HCT116 (cell line): ENCODE results near the gene TEKT3. TPM values are rescaled to one million over a fixed set of nuclear protein-coding genes. Genes with fewer than 3 reads are reported as not detected.

Experiments used
- ATAC-seq: fragments of 200-7000 bp; cut with Tn5 transposase; 2 replicates; pipeline ENCODE4 v1.9.1; 2020; ENCODE audit warnings: mild to moderate bottlenecking, moderate library complexity
- BruUV-seq: library from RNA; stranded (reverse); fragments of 400-500 nt; replicated peaks from 2 replicates; lab custom pipeline; 2021; lab: Mats Ljungman, UMichigan
- CTCF ChIA-PET: fragments of 300-600 bp; sonication (Branson Sonifier 250); formaldehyde crosslinking; loops from one replicate; lab custom pipeline; 2021; ENCODE audit warnings: antibody characterized with exemption; lab: Charles Lee
- POLR2A ChIA-PET: fragments of 300-600, 350-600 bp; sonication (Branson Sonifier 250); formaldehyde crosslinking; loops from one replicate; lab custom pipeline; 2021; ENCODE audit warnings: antibody characterized with exemption; lab: Charles Lee
- RAD21 ChIA-PET, 2 experiments: fragments of 300-600 bp; sonication (Branson Sonifier 250); formaldehyde crosslinking; loops; one replicate each; lab custom pipeline; 2023; ENCODE audit warnings: low total read pairs in 2 of 2; ENCODE audit not compliant: uncharacterized antibody in 2 of 2, unreplicated experiment in 2 of 2, low non-redundant PET in 1 of 2; lab: Charles Lee
- DNase-seq: peaks from one replicate; pipeline ENCODE4 v3.0.0-alpha.2; 2010; ENCODE audit warnings: low read depth, low spot score
- H2AFZ ChIP-seq: fragments of 200-600 bp; shearing (Covaris generic), sonication (generic); 2 replicates; pipeline ENCODE4 v1.6.1; 2017; ENCODE audit warnings: low read depth, mixed run types, mixed read lengths, antibody characterized with exemption, low read length; ENCODE audit not compliant: poor library complexity, severe bottlenecking
- H3K27ac ChIP-seq: 2 replicates; pipeline ENCODE4 v1.5.1; 2012; ENCODE audit warnings: low read depth, low read length
- H3K27me3 ChIP-seq: fragments of 200-600 bp; sonication (generic); 2 replicates; pipeline ENCODE4 v1.6.1; 2016; ENCODE audit warnings: mixed run types, low read length, mixed read lengths; ENCODE audit not compliant: insufficient read depth
- H3K36me3 ChIP-seq, 2 experiments: fragments of 200-500 bp in 1 of 2; fragments of 200-600 bp in 1 of 2; sonication (Bioruptor generic) in 1 of 2; sonication (generic) in 1 of 2; 2 replicates each; pipeline versions ENCODE4 v1.5.1 to v1.6.1; 2014 to 2016; ENCODE audit warnings: low read length in 2 of 2, inconsistent platforms in 1 of 2, mixed read lengths in 1 of 2, mixed run types in 1 of 2; ENCODE audit not compliant: insufficient read depth in 2 of 2, control insufficient read depth in 1 of 2
- H3K4me1 ChIP-seq, 2 experiments: fragments of 200-600 bp in 1 of 2; sonication (generic) in 1 of 2; 2 replicates each; pipeline versions ENCODE4 v1.5.1 to v1.6.1; 2012 to 2017; ENCODE audit warnings: low read length in 2 of 2, inconsistent platforms in 1 of 2, mild to moderate bottlenecking in 1 of 2, mixed read lengths in 1 of 2, mixed run types in 1 of 2, moderate library complexity in 1 of 2; ENCODE audit not compliant: insufficient read depth in 2 of 2, control insufficient read depth in 1 of 2
- H3K4me2 ChIP-seq: fragments of 200-600 bp; sonication (generic); 2 replicates; pipeline ENCODE4 v1.6.1; 2017; ENCODE audit warnings: mixed run types, low read length, mixed read lengths
- H3K4me3 ChIP-seq, 2 experiments: fragments of 200-600 bp in 1 of 2; sonication (generic) in 1 of 2; replicated peaks in 1 of 2; 2 replicates each; pipeline ENCODE4 v1.5.1; 2011 to 2016; ENCODE audit warnings: low read length in 2 of 2, control low read depth in 1 of 2, low read depth in 1 of 2, mild to moderate bottlenecking in 1 of 2, mixed read lengths in 1 of 2, mixed run types in 1 of 2
- H3K79me2 ChIP-seq: fragments of 200-600 bp; sonication (generic); 2 replicates; pipeline ENCODE4 v1.6.1; 2017; ENCODE audit warnings: mild to moderate bottlenecking, mixed run types, low read length, moderate library complexity, mixed read lengths; ENCODE audit not compliant: insufficient read depth
- H3K9ac ChIP-seq: fragments of 200-600 bp; sonication (generic); 2 replicates; pipeline ENCODE4 v1.6.1; 2016; ENCODE audit warnings: low read length, mixed read lengths
- H3K9me2 ChIP-seq: fragments of 200-600 bp; sonication (generic), shearing (Covaris generic); 2 replicates; pipeline ENCODE4 v1.6.1; 2017; ENCODE audit warnings: mixed run types, mild to moderate bottlenecking, moderate library complexity; ENCODE audit not compliant: insufficient read depth
- H3K9me3 ChIP-seq, 2 experiments: fragments of 200-500 bp in 1 of 2; fragments of 200-600 bp in 1 of 2; sonication (Bioruptor generic) in 1 of 2; sonication (generic) in 1 of 2; 2 replicates each; pipeline ENCODE4 v1.6.1; 2014 to 2017; ENCODE audit warnings: low read length in 2 of 2, mixed read lengths in 2 of 2, inconsistent platforms in 1 of 2, low read depth in 1 of 2, mild to moderate bottlenecking in 1 of 2, mixed run types in 1 of 2, moderate library complexity in 1 of 2; ENCODE audit not compliant: control insufficient read depth in 1 of 2, insufficient read depth in 1 of 2
- H4K20me1 ChIP-seq: fragments of 200-600 bp; sonication (generic), shearing (Covaris generic); 2 replicates; pipeline ENCODE4 v1.6.1; 2017; ENCODE audit warnings: mixed run types, mild to moderate bottlenecking, moderate library complexity; ENCODE audit not compliant: insufficient read depth
- CEBPB ChIP-seq: IDR thresholded peaks from 2 replicates; pipeline ENCODE4 v1.6.1; 2012; ENCODE audit warnings: low read depth
- EGR1 ChIP-seq: IDR thresholded peaks from 2 replicates; pipeline ENCODE4 v1.6.1; 2012; ENCODE audit warnings: low read depth
- ELF1 ChIP-seq: IDR thresholded peaks from 2 replicates; pipeline ENCODE4 v1.6.1; 2012; ENCODE audit warnings: low read depth, borderline replicate concordance
- EZH2 ChIP-seq: fragments of 200-600 bp; sonication (generic); IDR thresholded peaks from 2 replicates; pipeline ENCODE4 v1.6.1; 2017; ENCODE audit warnings: antibody characterized with exemption, mixed run types
- EZH2phosphoT487 ChIP-seq: fragments of 200-600 bp; IDR thresholded peaks from 2 replicates; pipeline ENCODE4 v1.6.1; 2018; ENCODE audit warnings: antibody characterized with exemption, borderline replicate concordance
- FOSL1 ChIP-seq: IDR thresholded peaks from 2 replicates; pipeline ENCODE4 v1.6.1; 2012; ENCODE audit warnings: low read depth
- JUND ChIP-seq: IDR thresholded peaks from 2 replicates; pipeline ENCODE4 v1.6.1; 2012
- POLR2AphosphoS5 ChIP-seq: IDR thresholded peaks from 2 replicates; pipeline ENCODE4 v1.6.1; 2011; ENCODE audit warnings: mild to moderate bottlenecking, low read depth, low read length, moderate library complexity
- RAD21 ChIP-seq: IDR thresholded peaks from 2 replicates; pipeline ENCODE4 v1.6.1; 2012; ENCODE audit warnings: low read depth, mild to moderate bottlenecking
- SIN3A ChIP-seq: IDR thresholded peaks from 2 replicates; pipeline ENCODE4 v1.6.1; 2012; ENCODE audit warnings: low read depth
- SP1 ChIP-seq: IDR thresholded peaks from 2 replicates; pipeline ENCODE4 v1.6.1; 2012; ENCODE audit warnings: low read depth
- SRF ChIP-seq: IDR thresholded peaks from 2 replicates; pipeline ENCODE4 v1.6.1; 2012; ENCODE audit warnings: low read depth
- ZFX ChIP-seq: fragments of 450-650 bp; IDR thresholded peaks from 2 replicates; pipeline ENCODE4 v1.6.1; 2017
- ZNF274 ChIP-seq: fragments of 200-500 bp; sonication (Bioruptor generic); IDR thresholded peaks from 2 replicates; pipeline ENCODE4 v1.6.1; 2014; ENCODE audit warnings: mild to moderate bottlenecking, low read depth, low read length, inconsistent platforms
- intact Hi-C: fragments of 100-400 bp; cut with micrococcal nuclease; formaldehyde crosslinking; loops from 2 replicates; pipeline ENCODE4 v1.10.0; 2022
- total RNA-seq: library from RNA; stranded (reverse); gene quantifications from one replicate; pipeline ENCODE4 v1.2.1, GENCODE V29; 2021; ENCODE audit not compliant: unreplicated experiment
- TF ChIP-seq, protein P1 (sequence below): IDR thresholded peaks from 2 replicates; pipeline ENCODE4 v1.6.1; 2011; ENCODE audit warnings: mild to moderate bottlenecking, low read length, moderate library complexity; ENCODE audit not compliant: insufficient replicate concordance; ENCODE audit errors: extremely low read depth
- TF ChIP-seq, protein P2 (sequence below): IDR thresholded peaks from 2 replicates; pipeline ENCODE4 v1.6.1; 2012
- TF ChIP-seq, protein P3 (sequence below): IDR thresholded peaks from 2 replicates; pipeline ENCODE4 v1.6.1; 2012
- TF ChIP-seq, protein P4 (sequence below): IDR thresholded peaks from 2 replicates; pipeline ENCODE4 v1.6.1; 2012; ENCODE audit warnings: low read depth

The TEKT3 gene
- total RNA-seq, 1 experiment from 2014 or later, result 0.64 TPM

DNA sequence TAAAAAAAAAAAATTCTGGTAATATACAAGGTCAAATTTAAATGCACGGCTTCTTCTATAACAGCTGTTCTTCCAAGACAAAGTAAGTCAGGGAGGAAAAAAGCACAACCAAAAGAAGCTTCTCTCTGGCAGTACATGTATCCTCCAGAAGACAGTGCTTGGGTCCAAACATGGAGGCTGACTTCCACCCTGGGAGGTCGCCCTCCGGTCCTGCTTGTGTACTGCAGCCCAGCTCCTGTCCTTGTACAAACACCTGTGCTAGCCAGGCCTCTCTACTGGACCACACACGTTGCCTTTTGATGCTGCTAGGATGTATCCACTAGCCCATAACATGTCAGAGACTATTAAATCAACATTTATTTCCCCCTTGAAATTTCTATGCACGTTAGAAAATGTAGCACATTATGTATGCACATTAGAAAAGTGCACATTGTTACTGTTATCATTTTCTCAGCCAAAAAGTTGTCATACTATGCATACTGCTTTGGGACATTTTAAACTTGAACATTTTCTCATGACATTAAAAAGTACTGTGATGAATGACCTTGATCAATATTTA lies 21.9 kb downstream of the TEKT3 start:
- POLR2A ChIA-PET, result no interaction called here
- H3K27ac ChIP-seq, result no peak overlapping the region

More for the DNA sequence above, 21.9 kb downstream of the TEKT3 start:
- DNase-seq (no peak), ATAC-seq (no peak)
- no peaks in the 10 kb centered on the region for H3K9me3 ChIP-seq
- no peaks in the 10 kb centered on the region for H3K9me2 ChIP-seq
- ChIA-PET CTCF (no interaction called here), RAD21 (no interaction called here)
- TF ChIP-seq, protein P1, sequence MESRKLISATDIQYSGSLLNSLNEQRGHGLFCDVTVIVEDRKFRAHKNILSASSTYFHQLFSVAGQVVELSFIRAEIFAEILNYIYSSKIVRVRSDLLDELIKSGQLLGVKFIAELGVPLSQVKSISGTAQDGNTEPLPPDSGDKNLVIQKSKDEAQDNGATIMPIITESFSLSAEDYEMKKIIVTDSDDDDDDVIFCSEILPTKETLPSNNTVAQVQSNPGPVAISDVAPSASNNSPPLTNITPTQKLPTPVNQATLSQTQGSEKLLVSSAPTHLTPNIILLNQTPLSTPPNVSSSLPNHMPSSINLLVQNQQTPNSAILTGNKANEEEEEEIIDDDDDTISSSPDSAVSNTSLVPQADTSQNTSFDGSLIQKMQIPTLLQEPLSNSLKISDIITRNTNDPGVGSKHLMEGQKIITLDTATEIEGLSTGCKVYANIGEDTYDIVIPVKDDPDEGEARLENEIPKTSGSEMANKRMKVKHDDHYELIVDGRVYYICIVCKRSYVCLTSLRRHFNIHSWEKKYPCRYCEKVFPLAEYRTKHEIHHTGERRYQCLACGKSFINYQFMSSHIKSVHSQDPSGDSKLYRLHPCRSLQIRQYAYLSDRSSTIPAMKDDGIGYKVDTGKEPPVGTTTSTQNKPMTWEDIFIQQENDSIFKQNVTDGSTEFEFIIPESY, result no peak
- TF ChIP-seq CEBPB (no peak), FOSL1 (no peak), JUND (no peak), POLR2AphosphoS5 (no peak), SIN3A (no peak), ZFX (no peak), ZNF274 (no peak), EGR1 (no peak), EZH2 (no peak), SRF (no peak), RAD21 (no peak), EZH2phosphoT487 (no peak), ELF1 (no peak), SP1 (no peak)
- TF ChIP-seq, protein P2, sequence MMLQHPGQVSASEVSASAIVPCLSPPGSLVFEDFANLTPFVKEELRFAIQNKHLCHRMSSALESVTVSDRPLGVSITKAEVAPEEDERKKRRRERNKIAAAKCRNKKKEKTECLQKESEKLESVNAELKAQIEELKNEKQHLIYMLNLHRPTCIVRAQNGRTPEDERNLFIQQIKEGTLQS, result no peak
- TF ChIP-seq, protein P3, sequence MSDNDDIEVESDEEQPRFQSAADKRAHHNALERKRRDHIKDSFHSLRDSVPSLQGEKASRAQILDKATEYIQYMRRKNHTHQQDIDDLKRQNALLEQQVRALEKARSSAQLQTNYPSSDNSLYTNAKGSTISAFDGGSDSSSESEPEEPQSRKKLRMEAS, result no peak
- TF ChIP-seq, protein P4, sequence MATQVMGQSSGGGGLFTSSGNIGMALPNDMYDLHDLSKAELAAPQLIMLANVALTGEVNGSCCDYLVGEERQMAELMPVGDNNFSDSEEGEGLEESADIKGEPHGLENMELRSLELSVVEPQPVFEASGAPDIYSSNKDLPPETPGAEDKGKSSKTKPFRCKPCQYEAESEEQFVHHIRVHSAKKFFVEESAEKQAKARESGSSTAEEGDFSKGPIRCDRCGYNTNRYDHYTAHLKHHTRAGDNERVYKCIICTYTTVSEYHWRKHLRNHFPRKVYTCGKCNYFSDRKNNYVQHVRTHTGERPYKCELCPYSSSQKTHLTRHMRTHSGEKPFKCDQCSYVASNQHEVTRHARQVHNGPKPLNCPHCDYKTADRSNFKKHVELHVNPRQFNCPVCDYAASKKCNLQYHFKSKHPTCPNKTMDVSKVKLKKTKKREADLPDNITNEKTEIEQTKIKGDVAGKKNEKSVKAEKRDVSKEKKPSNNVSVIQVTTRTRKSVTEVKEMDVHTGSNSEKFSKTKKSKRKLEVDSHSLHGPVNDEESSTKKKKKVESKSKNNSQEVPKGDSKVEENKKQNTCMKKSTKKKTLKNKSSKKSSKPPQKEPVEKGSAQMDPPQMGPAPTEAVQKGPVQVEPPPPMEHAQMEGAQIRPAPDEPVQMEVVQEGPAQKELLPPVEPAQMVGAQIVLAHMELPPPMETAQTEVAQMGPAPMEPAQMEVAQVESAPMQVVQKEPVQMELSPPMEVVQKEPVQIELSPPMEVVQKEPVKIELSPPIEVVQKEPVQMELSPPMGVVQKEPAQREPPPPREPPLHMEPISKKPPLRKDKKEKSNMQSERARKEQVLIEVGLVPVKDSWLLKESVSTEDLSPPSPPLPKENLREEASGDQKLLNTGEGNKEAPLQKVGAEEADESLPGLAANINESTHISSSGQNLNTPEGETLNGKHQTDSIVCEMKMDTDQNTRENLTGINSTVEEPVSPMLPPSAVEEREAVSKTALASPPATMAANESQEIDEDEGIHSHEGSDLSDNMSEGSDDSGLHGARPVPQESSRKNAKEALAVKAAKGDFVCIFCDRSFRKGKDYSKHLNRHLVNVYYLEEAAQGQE, result no peak
- no peak overlapping the region for H3K4me3 ChIP-seq
- H3K4me1 ChIP-seq, result no peaks in the 10 kb centered on the region
- no peak overlapping the region for H3K9ac ChIP-seq
- H3K36me3 ChIP-seq, result no peaks in the 10 kb centered on the region
- no peak overlapping the region for H2AFZ ChIP-seq
- peaks cover 6% of the 10 kb centered on the region; the same call in 1 of the 2 replicates for H3K27me3 ChIP-seq
- no peak overlapping the region for H3K4me2 ChIP-seq
- intact Hi-C loops, result no loop called here
- H3K79me2 ChIP-seq, result no peaks in the 10 kb centered on the region
- no peaks in the 10 kb centered on the region for H4K20me1 ChIP-seq
- no TSS peak for BruUV-seq
